B cell (primary cell): ENCODE data around the gene CDH16. TPM values are rescaled to one million over a fixed set of nuclear protein-coding genes. Genes with fewer than 3 reads are reported as not detected.

Source experiments
- ATAC-seq: fragments of 200-7000 bp; cut with Tn5 transposase; one replicate; pipeline ENCODE4 v1.10.0; 2021; ENCODE audit warnings: low read depth, mild to moderate bottlenecking, moderate number of reproducible peaks, moderate library complexity
- CTCF ChIA-PET: fragments of 350-600 bp; sonication (Branson Sonifier 250); formaldehyde crosslinking; loops from one replicate; lab custom pipeline; 2021; ENCODE audit warnings: antibody characterized with exemption, inconsistent platforms; lab: Charles Lee
- POLR2A ChIA-PET: fragments of 350-600 bp; sonication (Branson Sonifier 250); formaldehyde crosslinking; loops from one replicate; lab custom pipeline; 2021; ENCODE audit warnings: antibody characterized with exemption; lab: Charles Lee
- DNase-seq: peaks from one replicate; pipeline ENCODE4 v3.0.0; 2013
- H2AFZ ChIP-seq: 2 replicates; pipeline ENCODE4 v1.6.1; 2012; ENCODE audit warnings: mild to moderate bottlenecking, low read depth, low read length; ENCODE audit not compliant: insufficient read depth, poor library complexity, severe bottlenecking
- H3K27ac ChIP-seq, 2 donors: 1 replicate in 1 of 2; 2 replicates in 1 of 2; pipeline ENCODE4 v1.5.1; 2012 to 2013; ENCODE audit warnings: low read length in 2 of 2, mild to moderate bottlenecking in 2 of 2, moderate library complexity in 1 of 2
- H3K27me3 ChIP-seq, 4 experiments: fragments of 200-600 bp in 1 of 4; sonication (generic) in 1 of 4; replicated peaks in 1 of 4; 1 replicate in 2 of 4; 2 replicates in 2 of 4; pipeline versions ENCODE4 v1.6.1 to v1.7.0; 2013 to 2016; ENCODE audit warnings: low read length in 3 of 4, mild to moderate bottlenecking in 2 of 4, mixed read lengths in 1 of 4, moderate library complexity in 1 of 4; ENCODE audit not compliant: insufficient read depth in 4 of 4, control insufficient read depth in 3 of 4; ENCODE audit errors: control extremely low read depth in 1 of 4
- H3K36me3 ChIP-seq, 2 experiments: replicated peaks in 1 of 2; 1 replicate in 1 of 2; 2 replicates in 1 of 2; pipeline versions ENCODE4 v1.6.1 to v1.7.1; 2013; ENCODE audit warnings: low read length in 1 of 2; ENCODE audit not compliant: insufficient read depth in 2 of 2, control insufficient read depth in 1 of 2; ENCODE audit errors: control extremely low read depth in 1 of 2, extremely low read depth in 1 of 2
- H3K4me1 ChIP-seq, 2 donors: fragments of 200-600 bp in 1 of 2; sonication (generic) in 1 of 2; 1 replicate in 1 of 2; 2 replicates in 1 of 2; pipeline versions ENCODE4 v1.5.1 to v1.6.1; 2013 to 2017; ENCODE audit warnings: low read length in 2 of 2; ENCODE audit not compliant: control insufficient read depth in 2 of 2, insufficient read depth in 2 of 2
- H3K4me2 ChIP-seq: replicated peaks from 2 replicates; pipeline ENCODE3; 2012; ENCODE audit warnings: mild to moderate bottlenecking, low read depth, low read length; ENCODE audit not compliant: poor library complexity, severe bottlenecking
- H3K4me3 ChIP-seq, 5 experiments: fragments of 200-600 bp in 1 of 5; sonication (generic) in 1 of 5; 1 replicate in 3 of 5; 2 replicates in 2 of 5; pipeline versions ENCODE4 v1.5.1 to v1.7.0; 2011 to 2016; ENCODE audit warnings: low read length in 4 of 5, mild to moderate bottlenecking in 4 of 5, low read depth in 2 of 5, control low read depth in 1 of 5, moderate library complexity in 1 of 5; ENCODE audit not compliant: insufficient read depth in 1 of 5; ENCODE audit errors: control extremely low read depth in 1 of 5, extremely low read depth in 1 of 5
- H3K79me2 ChIP-seq: fragments of 200-600 bp; sonication (generic); one replicate; pipeline ENCODE4 v1.6.0; 2016; ENCODE audit warnings: low read length; ENCODE audit not compliant: control insufficient read depth, insufficient read depth
- H3K9ac ChIP-seq: fragments of 200-600 bp; sonication (generic); 2 replicates; pipeline ENCODE4 v1.6.1; 2017; ENCODE audit warnings: mild to moderate bottlenecking, low read length, moderate library complexity
- H3K9me3 ChIP-seq, 3 donors: one replicate each; pipeline versions ENCODE4 v1.6.1 to v1.7.1; 2013; ENCODE audit warnings: low read length in 2 of 3; ENCODE audit not compliant: control insufficient read depth in 2 of 3, insufficient read depth in 1 of 3; ENCODE audit errors: control extremely low read depth in 1 of 3
- H4K20me1 ChIP-seq: 2 replicates; pipeline ENCODE4 v1.6.0; 2012; ENCODE audit warnings: mild to moderate bottlenecking, low read length; ENCODE audit not compliant: insufficient read depth, control insufficient read depth, poor library complexity, severe bottlenecking
- H3K27ac Mint-ChIP-seq: one replicate; pipeline ENCODE4 v1.8.0; 2021; ENCODE audit warnings: mixed read lengths
- H3K27me3 Mint-ChIP-seq: one replicate; pipeline ENCODE4 v1.8.0; 2021; ENCODE audit warnings: mixed read lengths
- H3K4me1 Mint-ChIP-seq: one replicate; pipeline ENCODE4 v1.8.0; 2021; ENCODE audit warnings: mixed read lengths
- H3K4me3 Mint-ChIP-seq: one replicate; pipeline ENCODE4 v1.8.0; 2021; ENCODE audit warnings: mixed read lengths
- H3K9me3 Mint-ChIP-seq: one replicate; pipeline ENCODE4 v1.8.0; 2022; ENCODE audit warnings: mixed read lengths; ENCODE audit not compliant: insufficient read depth
- CTCF ChIP-seq: fragments of 200-600 bp; IDR thresholded peaks from one replicate; pipeline ENCODE4 v1.8.0; 2022; ENCODE audit warnings: antibody characterized with exemption, mild to moderate bottlenecking
- EZH2 ChIP-seq: IDR thresholded peaks from 2 replicates; pipeline ENCODE4 v1.6.1; 2012; ENCODE audit warnings: borderline replicate concordance, low read depth, mild to moderate bottlenecking, moderate library complexity, low read length; ENCODE audit not compliant: insufficient read depth, poor library complexity, severe bottlenecking
- WGBS: methylation state at CpG from one replicate; pipeline ENCODE4 v1.1.5; 2013; ENCODE audit warnings: missing lambda C conversion rate; ENCODE audit not compliant: insufficient coverage; 5-methylcytosine and 5-hydroxymethylcytosine counted together
- intact Hi-C: fragments of 100-400 bp; cut with micrococcal nuclease; formaldehyde crosslinking; loops from one replicate; pipeline ENCODE4 v1.10.0; 2022
- polyA plus RNA-seq: library from polyadenylated mRNA; depleted of rRNA; stranded (reverse); fragments of >200 nt; gene quantifications from 2 replicates; pipeline ENCODE4 v1.2.3, GENCODE V29; 2012
- total RNA-seq, 2 donors: library from RNA; stranded (reverse); fragments of 120-200 nt in 1 of 2; gene quantifications; 1 replicate in 1 of 2; 2 replicates in 1 of 2; pipeline versions ENCODE4 v1.2.3 to v1.2.4, GENCODE V29; 2013 to 2022

The CDH16 gene
- total and polyA plus RNA-seq, 2 donors (not counting 1 experiment from before 2014, with no cell fraction given) = not detected

- H3K9me3 Mint-ChIP-seq = no peaks in the 10 kb centered on the region
- Histone ChIP-seq H3K27ac (no peak overlapping the region), H3K4me3 (no peak overlapping the region), H3K79me2 (no peaks in the 10 kb centered on the region), H3K9me3 (no peaks in the 10 kb centered on the region), H3K4me2 (no peak overlapping the region), H3K36me3 (no peaks in the 10 kb centered on the region), H3K9ac (no peak overlapping the region), H3K4me1 (no peaks in the 10 kb centered on the region), H2AFZ (no peak overlapping the region), H3K27me3 (peaks cover 0 to 3% (median 0%) of the 10 kb centered on the region in 4 experiments), H4K20me1 (no peaks in the 10 kb centered on the region)
- ATAC-seq = no peak
- POLR2A ChIA-PET = no interaction called here
- 100% methylated on average over 4 of the region's 8 CpGs for WGBS
- intact Hi-C loops = no loop called here
- TF ChIP-seq EZH2 (no peak), CTCF (no peak)
- H3K4me3 Mint-ChIP-seq = no peak overlapping the region
- H3K4me1 Mint-ChIP-seq = no peaks in the 10 kb centered on the region
- H3K27ac Mint-ChIP-seq = no peak overlapping the region
- no peak for DNase-seq
- CTCF ChIA-PET = interaction anchor here (1.5 to 1.6 kb wide), 2 partner anchors 11 to 23 kb away, joined by 3 to 4 read pairs; no protein-coding TSS in a partner anchor
- H3K27me3 Mint-ChIP-seq = no peaks in the 10 kb centered on the region
These were observed 56.6 kb downstream of the CDH16 start for GRCh38 chr16:66862023-66862520.

GRCh38 chr16:66859397-66860068, 59.2 kb downstream of the CDH16 start:
- Histone ChIP-seq H3K4me1 (no peaks in the 10 kb centered on the region), H3K27me3 (no peaks in the 10 kb centered on the region), H2AFZ (no peak overlapping the region), H3K9me3 (no peaks in the 10 kb centered on the region), H3K36me3 (no peaks in the 10 kb centered on the region), H3K4me3 (no peak overlapping the region), H3K4me2 (no peak overlapping the region), H3K27ac (no peak overlapping the region), H3K79me2 (no peaks in the 10 kb centered on the region), H4K20me1 (no peaks in the 10 kb centered on the region), H3K9ac (no peak overlapping the region)
- TF ChIP-seq EZH2 = no peak
- TF ChIP-seq CTCF = no peak
- Mint-ChIP-seq H3K4me1 (no peaks in the 10 kb centered on the region), H3K27ac (no peak overlapping the region), H3K27me3 (no peaks in the 10 kb centered on the region), H3K4me3 (no peak overlapping the region), H3K9me3 (no peaks in the 10 kb centered on the region)
- intact Hi-C loops = no loop called here
- CTCF ChIA-PET = interaction anchor here (1.1 to 4.7 kb wide), 4 partner anchors 8 to 453 kb away, joined by 3 to 29 read pairs (median 6); partner anchors contain the start of gene NAE1
- POLR2A ChIA-PET = no interaction called here
- WGBS = 100% methylated on average over 3 of the region's 3 CpGs
- no peak for DNase-seq
- no peak for ATAC-seq
